HG03354 (cell line): Measurements from ENCODE around the gene ZNF165.
"Not testable (repeated sequence)": the region's sequence is repeated elsewhere in the genome, so short reads cannot be mapped to it uniquely, and the experiment has no call there.

Experiments used
- ATAC-seq: cut with Tn5 transposase; IDR thresholded peaks from one replicate; pipeline ENCODE4 v1.9.1; 2021; ENCODE audit warnings: mild to moderate bottlenecking; ENCODE audit not compliant: unreplicated experiment, poor library complexity, severe bottlenecking

The ZNF165 gene

GRCh38 chr6:28080381-28080630, at the start of gene ZNF165:
TSS of gene ZNF165 (plus strand) at chr6:28080568. CDS start at chr6:28085481, 4,913 bp downstream.
- peak; percentile 24 for ATAC-seq

- no peak for ATAC-seq
Observed at GRCh38 chr6:28053584-28053983, 26.8 kb upstream of the ZNF165 start.

- ATAC-seq: no peak
Observed at GRCh38 chr6:28060405-28060804, 20.0 kb upstream of the ZNF165 start.

- ATAC-seq: no peak
Observed at GRCh38 chr6:28064272-28064671, 16.1 kb upstream of the ZNF165 start.

- no peak for ATAC-seq
Observed at GRCh38 chr6:28068067-28068466, 12.3 kb upstream of the ZNF165 start.

GRCh38 chr6:28070968-28071367, 9.4 kb upstream of the ZNF165 start:
- ATAC-seq: not testable (repeated sequence)

- ATAC-seq: no peak
Observed at GRCh38 chr6:28078050-28078449, 2.3 kb upstream of the ZNF165 start.

- no peak for ATAC-seq
Observed at GRCh38 chr6:28078836-28079235, 1.5 kb upstream of the ZNF165 start.

- peak; percentile 83 for ATAC-seq
Observed at GRCh38 chr6:28080631-28081485, 490 bp downstream of the ZNF165 start.

- peak; percentile 51 for ATAC-seq
Observed at GRCh38 chr6:28081486-28081751, 1.1 kb downstream of the ZNF165 start.

- no peak for ATAC-seq
Observed at GRCh38 chr6:28082939-28083338, 2.6 kb downstream of the ZNF165 start.

- ATAC-seq: no peak
Observed at GRCh38 chr6:28089054-28089453, 8.7 kb downstream of the ZNF165 start.

- ATAC-seq: no peak
Observed at GRCh38 chr6:28090917-28091586, 10.7 kb downstream of the ZNF165 start.

GRCh38 chr6:28102222-28102621, 21.9 kb downstream of the ZNF165 start:
- ATAC-seq: not testable (repeated sequence)

GRCh38 chr6:28102699-28103098, 22.3 kb downstream of the ZNF165 start:
- ATAC-seq: not testable (repeated sequence)

- peak; percentile 100 for ATAC-seq
Observed at GRCh38 chr6:28104392-28105244, 24.2 kb downstream of the ZNF165 start.

- ATAC-seq: no peak
Observed at GRCh38 chr6:28105245-28105639, 24.9 kb downstream of the ZNF165 start.

- ATAC-seq: no peak
Observed at GRCh38 chr6:28107506-28107905, 27.1 kb downstream of the ZNF165 start.

GRCh38 chr6:28111964-28112363, 31.6 kb downstream of the ZNF165 start:
- no peak for ATAC-seq

GRCh38 chr6:28115799-28116198, 35.4 kb downstream of the ZNF165 start:
- no peak for ATAC-seq
